GM21825 (cell line): ENCODE results near the gene FPGS.
A peak's percentile ranks its signal among the peaks of the same experiment; 100 is the strongest.
"Not testable (repeated sequence)": the region's sequence is repeated elsewhere in the genome, so short reads cannot be mapped to it uniquely, and the experiment has no call there.

Experiments
- ATAC-seq: cut with Tn5 transposase; IDR thresholded peaks from one replicate; pipeline ENCODE4 v1.9.1; 2021; ENCODE audit warnings: mild to moderate bottlenecking, moderate library complexity; ENCODE audit not compliant: unreplicated experiment

Gene FPGS

GRCh38 chr9:127770905-127771569 lies 31.6 kb upstream of the FPGS start:
- peak; percentile 75 for ATAC-seq

- no peak for ATAC-seq
These were observed 31.0 kb upstream of the FPGS start for GRCh38 chr9:127771570-127772189.

- no peak for ATAC-seq
These were observed 30.1 kb upstream of the FPGS start for GRCh38 chr9:127772603-127773002.

GRCh38 chr9:127773272-127773671 lies 29.4 kb upstream of the FPGS start:
- ATAC-seq, result no peak

GRCh38 chr9:127773981-127774380 lies 28.7 kb upstream of the FPGS start:
- ATAC-seq, result no peak

GRCh38 chr9:127776195-127776923 lies 26.3 kb upstream of the FPGS start:
- ATAC-seq, result no peak

GRCh38 chr9:127776924-127777289 lies 25.8 kb upstream of the FPGS start:
- ATAC-seq, result no peak

GRCh38 chr9:127777368-127777980 lies 25.2 kb upstream of the FPGS start:
- no peak for ATAC-seq

GRCh38 chr9:127778280-127779135 lies 24.2 kb upstream of the FPGS start, which contains the start of gene SH2D3C:
SH2D3C (minus strand) TSS chr9:127778666; CDS start chr9:127778627, 39 bp downstream.
- ATAC-seq, result peak; percentile 31

GRCh38 chr9:127779136-127779981 lies 23.3 kb upstream of the FPGS start:
- ATAC-seq, result peak; percentile 41

- no peak for ATAC-seq
These were observed 22.4 kb upstream of the FPGS start for GRCh38 chr9:127780126-127780885.

- not testable (repeated sequence) for ATAC-seq
These were observed 21.8 kb upstream of the FPGS start for GRCh38 chr9:127780909-127781308.

- ATAC-seq, result no peak
These were observed 20.9 kb upstream of the FPGS start for GRCh38 chr9:127781806-127782205.

GRCh38 chr9:127783111-127784008 lies 19.3 kb upstream of the FPGS start:
- no peak for ATAC-seq

GRCh38 chr9:127785023-127785932 lies 17.4 kb upstream of the FPGS start:
- peak; percentile 34 for ATAC-seq

- ATAC-seq, result peak; percentile 60
These were observed 16.5 kb upstream of the FPGS start, which contains the start of gene CDK9 for GRCh38 chr9:127785933-127786772. CDK9 (plus strand) TSS chr9:127786034; CDS start chr9:127786149, 115 bp downstream.
